ENCODE results near the gene KLC4. TPM values are rescaled to one million over a fixed set of nuclear protein-coding genes. Genes with fewer than 3 reads are reported as not detected.

KLC4 gene
- total and polyA plus RNA-seq, 5 donors from 2014 or later = 9.3 to 33.5 (median 13.9) TPM

Other genes with a start within 250 kb of the KLC4 start
- gene RPL7L1, start 180.0 kb upstream of the KLC4 start, total RNA-seq = 64.4 TPM
- gene RPL7L1, start 180.0 kb upstream of the KLC4 start, polyA plus RNA-seq = 10 to 100 TPM; 48.4 to 60.9 (median 54.2) TPM
- 1.1 TPM for gene PTCRA, start 143.6 kb upstream of the KLC4 start, total RNA-seq
- not detected for gene PTCRA, start 143.6 kb upstream of the KLC4 start, polyA plus RNA-seq
- gene CNPY3, start 130.2 kb upstream of the KLC4 start, total RNA-seq = 42.9 TPM
- gene CNPY3, start 130.2 kb upstream of the KLC4 start, polyA plus RNA-seq = 10 to 100 TPM; 79.2 to 88.8 (median 84.4) TPM
- gene GNMT, start 98.9 kb upstream of the KLC4 start, total RNA-seq = 0.99 TPM
- under 1 TPM in 1 of 4 donors, not detected in 3; 0.22 TPM for gene GNMT, start 98.9 kb upstream of the KLC4 start, polyA plus RNA-seq
- gene PEX6, start 80.5 kb upstream of the KLC4 start, total RNA-seq = 20.6 TPM
- gene PEX6, start 80.5 kb upstream of the KLC4 start, polyA plus RNA-seq = 10 to 100 TPM; 10.9 to 20.7 (median 15.2) TPM
- gene PPP2R5D, start 75.1 kb upstream of the KLC4 start, total RNA-seq = 35.4 TPM
- 10 to 100 TPM; 23.0 to 27.3 (median 25.4) TPM for gene PPP2R5D, start 75.1 kb upstream of the KLC4 start, polyA plus RNA-seq
- 27.6 TPM for gene MEA1, start 45.7 kb upstream of the KLC4 start, total RNA-seq
- gene MEA1, start 45.7 kb upstream of the KLC4 start, polyA plus RNA-seq = 100 to 1,000 TPM in 1 of 4 donors, 10 to 100 TPM in 3; 71.5 to 121 (median 79.3) TPM
- 38.6 TPM for gene KLHDC3, start 45.4 kb upstream of the KLC4 start, total RNA-seq
- gene KLHDC3, start 45.4 kb upstream of the KLC4 start, polyA plus RNA-seq = 100 to 1,000 TPM; 119 to 130 (median 126) TPM
- 33.3 TPM for gene RRP36, start 38.0 kb upstream of the KLC4 start, total RNA-seq
- gene RRP36, start 38.0 kb upstream of the KLC4 start, polyA plus RNA-seq = 10 to 100 TPM; 61.9 to 82.2 (median 71.6) TPM
- 7.7 TPM for gene CUL7, start 5.8 kb upstream of the KLC4 start, total RNA-seq
- 1 to 10 TPM; 2.1 to 3.5 (median 2.4) TPM for gene CUL7, start 5.8 kb upstream of the KLC4 start, polyA plus RNA-seq
- gene MRPL2, start 197 bp upstream of the KLC4 start, total RNA-seq = 29.3 TPM
- gene MRPL2, start 197 bp upstream of the KLC4 start, polyA plus RNA-seq = 10 to 100 TPM; 45.2 to 52.6 (median 48.3) TPM
- gene PTK7, start 16.7 kb downstream of the KLC4 start, total RNA-seq = 2.3 TPM
- gene PTK7, start 16.7 kb downstream of the KLC4 start, polyA plus RNA-seq = under 1 TPM in 1 of 4 donors, not detected in 3; 0.25 TPM
- 24.0 TPM for gene SRF, start 111.6 kb downstream of the KLC4 start, total RNA-seq
- 1 to 10 TPM; 3.3 to 5.8 (median 4.5) TPM for gene SRF, start 111.6 kb downstream of the KLC4 start, polyA plus RNA-seq
- gene CUL9, start 122.6 kb downstream of the KLC4 start, total RNA-seq = 81.2 TPM
- gene CUL9, start 122.6 kb downstream of the KLC4 start, polyA plus RNA-seq = 10 to 100 TPM; 22.5 to 26.0 (median 23.8) TPM
- 36.6 TPM for gene DNPH1, start 169.8 kb downstream of the KLC4 start, total RNA-seq
- 100 to 1,000 TPM; 190 to 234 (median 206) TPM for gene DNPH1, start 169.8 kb downstream of the KLC4 start, polyA plus RNA-seq
- gene TTBK1, start 183.8 kb downstream of the KLC4 start, total RNA-seq = 0.22 TPM
- gene TTBK1, start 183.8 kb downstream of the KLC4 start, polyA plus RNA-seq = not detected
- gene SLC22A7, start 238.6 kb downstream of the KLC4 start, total RNA-seq = not detected
- not detected for gene SLC22A7, start 238.6 kb downstream of the KLC4 start, polyA plus RNA-seq
- 3.8 TPM for gene CRIP3, start 249.2 kb downstream of the KLC4 start, total RNA-seq
- gene CRIP3, start 249.2 kb downstream of the KLC4 start, polyA plus RNA-seq = under 1 TPM in 1 of 4 donors, not detected in 3; 0.35 TPM